CD14-positive monocyte (primary cell): ENCODE results near the gene ECSCR. TPM values are rescaled to one million over a fixed set of nuclear protein-coding genes. Genes with fewer than 3 reads are reported as not detected.

Experiments used
- DNase-seq, 3 donors: peaks; one replicate each; pipeline ENCODE4 v3.0.0-alpha.2; 2011 to 2022
- H2AFZ ChIP-seq: 2 replicates; pipeline ENCODE4 v1.6.0; 2012; ENCODE audit warnings: mild to moderate bottlenecking, low read depth, low read length, inconsistent platforms; ENCODE audit not compliant: insufficient read depth, poor library complexity, severe bottlenecking
- H3K27ac ChIP-seq, 2 donors: 1 replicate in 1 of 2; 2 replicates in 1 of 2; pipeline ENCODE4 v1.5.1; 2012 to 2013; ENCODE audit warnings: low read length in 2 of 2, control low read depth in 1 of 2, inconsistent platforms in 1 of 2, low read depth in 1 of 2, mild to moderate bottlenecking in 1 of 2
- H3K27me3 ChIP-seq, 2 donors: one replicate each; pipeline versions ENCODE4 v1.6.0 to v1.6.1; 2011 to 2013; ENCODE audit warnings: low read length in 2 of 2; ENCODE audit not compliant: control insufficient read depth in 2 of 2, insufficient read depth in 2 of 2
- H3K36me3 ChIP-seq, 2 donors: replicated peaks in 1 of 2; 1 replicate in 1 of 2; 2 replicates in 1 of 2; pipeline versions ENCODE4 v1.5.1 to v1.6.1; 2012 to 2013; ENCODE audit warnings: low read length in 2 of 2, control low read depth in 1 of 2, inconsistent platforms in 1 of 2, mild to moderate bottlenecking in 1 of 2; ENCODE audit not compliant: insufficient read depth in 2 of 2, control insufficient read depth in 1 of 2
- H3K4me1 ChIP-seq, 2 donors: 1 replicate in 1 of 2; 2 replicates in 1 of 2; pipeline versions ENCODE4 v1.5.1 to v1.6.1; 2012 to 2013; ENCODE audit warnings: low read length in 2 of 2, control low read depth in 1 of 2, inconsistent platforms in 1 of 2, mild to moderate bottlenecking in 1 of 2, moderate library complexity in 1 of 2; ENCODE audit not compliant: insufficient read depth in 2 of 2, control insufficient read depth in 1 of 2
- H3K4me2 ChIP-seq: replicated peaks from 2 replicates; pipeline ENCODE3; 2012; ENCODE audit warnings: low read length, moderate library complexity, mild to moderate bottlenecking; ENCODE audit not compliant: poor library complexity, severe bottlenecking; ENCODE audit errors: extremely low read depth
- H3K4me3 ChIP-seq, 3 experiments: fragments of 200-600 bp in 1 of 3; sonication (generic) in 1 of 3; replicated peaks in 1 of 3; 1 replicate in 2 of 3; 2 replicates in 1 of 3; pipeline ENCODE4 v1.5.1; 2011 to 2013; ENCODE audit warnings: low read length in 3 of 3, mild to moderate bottlenecking in 3 of 3, control low read depth in 2 of 3, low read depth in 2 of 3, inconsistent platforms in 1 of 3, moderate library complexity in 1 of 3
- H3K79me2 ChIP-seq: 2 replicates; pipeline ENCODE4 v1.6.0; 2012; ENCODE audit warnings: mild to moderate bottlenecking, control low read depth, inconsistent platforms, low read length, moderate library complexity; ENCODE audit not compliant: insufficient read depth
- H3K9ac ChIP-seq: 2 replicates; pipeline ENCODE4 v1.6.0; 2017; ENCODE audit warnings: low read length, mild to moderate bottlenecking; ENCODE audit not compliant: insufficient read depth, poor library complexity, severe bottlenecking
- H3K9me3 ChIP-seq, 2 donors: replicated peaks in 1 of 2; 1 replicate in 1 of 2; 2 replicates in 1 of 2; pipeline versions ENCODE4 v1.5.1 to v1.6.1; 2012 to 2013; ENCODE audit warnings: low read length in 2 of 2, control low read depth in 1 of 2; ENCODE audit not compliant: control insufficient read depth in 1 of 2, insufficient read depth in 1 of 2
- H4K20me1 ChIP-seq: 2 replicates; pipeline ENCODE4 v1.6.0; 2012; ENCODE audit warnings: mild to moderate bottlenecking, low read length, control low read depth, moderate library complexity; ENCODE audit not compliant: insufficient read depth
- H3K27ac Mint-ChIP-seq, 7 donors: one replicate each; pipeline ENCODE4 v1.8.0; 2020; ENCODE audit warnings: mild to moderate bottlenecking in 7 of 7, mixed read lengths in 7 of 7, moderate library complexity in 6 of 7, inconsistent platforms in 2 of 7
- H3K27me3 Mint-ChIP-seq, 3 donors: one replicate each; pipeline ENCODE4 v1.8.0; 2021 to 2022; ENCODE audit warnings: low read depth in 3 of 3, mild to moderate bottlenecking in 3 of 3, mixed read lengths in 3 of 3, moderate library complexity in 3 of 3, inconsistent platforms in 1 of 3
- H3K36me3 Mint-ChIP-seq, 2 donors: one replicate each; pipeline ENCODE4 v1.8.0; 2020; ENCODE audit warnings: mixed read lengths in 2 of 2, inconsistent platforms in 1 of 2, mild to moderate bottlenecking in 1 of 2
- H3K4me1 Mint-ChIP-seq: one replicate; pipeline ENCODE4 v1.8.0; 2020; ENCODE audit warnings: mild to moderate bottlenecking, mixed read lengths
- H3K4me3 Mint-ChIP-seq, 2 donors: one replicate each; pipeline ENCODE4 v1.8.0; 2020; ENCODE audit warnings: mild to moderate bottlenecking in 2 of 2, mixed read lengths in 2 of 2, moderate library complexity in 1 of 2
- H3K9me3 Mint-ChIP-seq, 7 donors: one replicate each; pipeline ENCODE4 v1.8.0; 2020 to 2022; ENCODE audit warnings: mixed read lengths in 7 of 7, mild to moderate bottlenecking in 6 of 7, moderate library complexity in 6 of 7, inconsistent platforms in 2 of 7
- CTCF ChIP-seq: fragments of 200-600 bp; IDR thresholded peaks from one replicate; pipeline ENCODE4 v1.8.0; 2022; ENCODE audit warnings: antibody characterized with exemption, mild to moderate bottlenecking
- WGBS: methylation state at CpG from one replicate; pipeline ENCODE4 v1.1.5; 2013; ENCODE audit warnings: missing lambda C conversion rate; ENCODE audit not compliant: insufficient coverage; 5-methylcytosine and 5-hydroxymethylcytosine counted together
- intact Hi-C, 2 donors: fragments of 100-400 bp; cut with micrococcal nuclease; formaldehyde crosslinking; loops; one replicate each; pipeline versions ENCODE4 v1.15.0 to v1.15.1; 2023
- polyA plus RNA-seq, 3 donors: library from polyadenylated mRNA; depleted of rRNA in 1 of 3; unstranded in 2 of 3; stranded (reverse) in 1 of 3; fragments of 300-500 nt in 2 of 3; fragments of >200 nt in 1 of 3; fragmentation: Illumina TruSeq in 2 of 3; gene quantifications; 1 replicate in 2 of 3; 2 replicates in 1 of 3; pipeline ENCODE4 v1.2.3, GENCODE V29; 2012 to 2021

The ECSCR gene
- polyA plus RNA-seq, 3 donors, result not detected

GRCh38 chr5:139473565-139473964, 11.0 kb upstream of the ECSCR start:
- peaks cover 18 to 27% of the 10 kb centered on the region in 2 donors for H3K36me3 ChIP-seq
- no peaks in the 10 kb centered on the region for H3K27me3 Mint-ChIP-seq
- peaks cover 44% of the 10 kb centered on the region for H4K20me1 ChIP-seq
- peaks cover 70 to 95% of the 10 kb centered on the region in 2 donors for H3K4me1 ChIP-seq
- no peak overlapping the region for H3K27ac ChIP-seq
- H3K9me3 ChIP-seq, result no peaks in the 10 kb centered on the region
- H3K4me2 ChIP-seq, result no peak overlapping the region
- no peak overlapping the region for H3K4me3 Mint-ChIP-seq
- peaks cover 45% of the 10 kb centered on the region for H3K79me2 ChIP-seq
- WGBS, result 88% methylated on average over 2 of the region's 2 CpGs
- no peak overlapping the region for H3K9ac ChIP-seq
- no peak for TF ChIP-seq CTCF
- peaks cover 95% of the 10 kb centered on the region for H3K4me1 Mint-ChIP-seq
- intact Hi-C loops, result no loop called here
- no peak overlapping the region for H3K4me3 ChIP-seq
- H3K27ac Mint-ChIP-seq, result peak overlapping the region in 2 of 7 donors; percentile 26 to 43
- peaks cover 29 to 38% of the 10 kb centered on the region in 2 donors for H3K36me3 Mint-ChIP-seq
- H3K27me3 ChIP-seq, result no peaks in the 10 kb centered on the region
- DNase-seq, result no peak
- H2AFZ ChIP-seq, result no peak overlapping the region
- peaks cover 0 to 3% (median 0%) of the 10 kb centered on the region in 7 donors for H3K9me3 Mint-ChIP-seq

- H3K9me3 ChIP-seq, result no peaks in the 10 kb centered on the region
- H2AFZ ChIP-seq, result no peak overlapping the region
- peaks cover 13 to 23% of the 10 kb centered on the region in 2 donors for H3K36me3 ChIP-seq
- peaks cover 24 to 33% of the 10 kb centered on the region in 2 donors for H3K36me3 Mint-ChIP-seq
- peaks cover 0 to 3% (median 0%) of the 10 kb centered on the region in 7 donors for H3K9me3 Mint-ChIP-seq
- H4K20me1 ChIP-seq, result peaks cover 40% of the 10 kb centered on the region
- DNase-seq, result no peak
- H3K27ac Mint-ChIP-seq, result peak overlapping the region in 2 of 7 donors; percentile 40 to 41
- no peak overlapping the region for H3K4me3 ChIP-seq
- H3K79me2 ChIP-seq, result peaks cover 40% of the 10 kb centered on the region
- intact Hi-C loops, result no loop called here
- no peak overlapping the region for H3K27ac ChIP-seq
- no peak overlapping the region for H3K9ac ChIP-seq
- H3K27me3 ChIP-seq, result no peaks in the 10 kb centered on the region
- peaks cover 70 to 95% of the 10 kb centered on the region in 2 donors for H3K4me1 ChIP-seq
- no peak overlapping the region for H3K4me3 Mint-ChIP-seq
- no peak overlapping the region for H3K4me2 ChIP-seq
- no peaks in the 10 kb centered on the region for H3K27me3 Mint-ChIP-seq
- TF ChIP-seq CTCF, result no peak
- 74% methylated on average over 8 of the region's 8 CpGs for WGBS
- H3K4me1 Mint-ChIP-seq, result peaks cover 95% of the 10 kb centered on the region
Observed at GRCh38 chr5:139473105-139473504, 10.6 kb upstream of the ECSCR start.
